Measurements from ENCODE around the gene ATXN3. TPM values are rescaled to one million over a fixed set of nuclear protein-coding genes. Genes with fewer than 3 reads are reported as not detected.

Gene ATXN3
- total and polyA plus RNA-seq, 2 of the 13 experiments (the other 11 are each of a cell fraction or from before 2014, with no cell fraction given), result 14.9 to 17.3 TPM

- peak; percentile 53; the same call in 1 of the 2 replicates for TF ChIP-seq TFDP2 (CRISPR knock-in tag; IDR thresholded peaks at IDR 0.05)
- TF ChIP-seq AGO2 (optimal IDR thresholded peaks at IDR 0.05; ENCODE audit: low read depth, low read length), result peak; percentile 73
- no peak for TF ChIP-seq ZNF7 (CRISPR knock-in tag; IDR thresholded peaks at IDR 0.05)
- peak; percentile 30; the same call in 1 of the 2 replicates for TF ChIP-seq MAFF (IDR thresholded peaks at IDR 0.05; ENCODE audit: low read depth, low read length)
- TF ChIP-seq ZBTB8A (CRISPR knock-in tag; IDR thresholded peaks at IDR 0.05; ENCODE audit: borderline replicate concordance, low read depth), result no peak
- 0 out of 2 replicates have a peak, but pooled peaks have one; percentile 64 for TF ChIP-seq ELF4 (CRISPR knock-in tag; IDR thresholded peaks at IDR 0.05; ENCODE audit: borderline replicate concordance)
- TF ChIP-seq DPF2 (CRISPR knock-in tag; IDR thresholded peaks at IDR 0.05; ENCODE audit: borderline replicate concordance, low read depth), result no peak
- peak; percentile 64; the same call in 1 of the 2 replicates for TF ChIP-seq HES4 (CRISPR knock-in tag; IDR thresholded peaks at IDR 0.05; ENCODE audit: borderline replicate concordance)
- TF ChIP-seq ZNF30 (CRISPR knock-in tag; IDR thresholded peaks at IDR 0.05), result peak; percentile 68; the same call in 1 of the 2 replicates
- peak; percentile 45 for TF ChIP-seq SKI (IDR thresholded peaks at IDR 0.05; ENCODE audit: partially characterized antibody)
- TF ChIP-seq MIER2 (CRISPR knock-in tag; IDR thresholded peaks at IDR 0.05), result no peak
- no peak; the same call in 1 of the 2 replicates for TF ChIP-seq BATF2 (CRISPR knock-in tag; IDR thresholded peaks at IDR 0.05)
- TF ChIP-seq BORCS8-MEF2B (CRISPR knock-in tag; IDR thresholded peaks at IDR 0.05), result peak; percentile 67
- TF ChIP-seq IKZF5 (CRISPR knock-in tag; IDR thresholded peaks at IDR 0.05), result no peak
- no peak for TF ChIP-seq NCOA5 (CRISPR knock-in tag; IDR thresholded peaks at IDR 0.05)
- TF ChIP-seq GMEB1 (CRISPR knock-in tag; IDR thresholded peaks at IDR 0.05; ENCODE audit: borderline replicate concordance), result peak; percentile 56; the same call in 1 of the 2 replicates
- peak; percentile 72 for TF ChIP-seq THAP9 (CRISPR knock-in tag; IDR thresholded peaks at IDR 0.05; ENCODE audit: borderline replicate concordance)
- TF ChIP-seq ZNF331 (CRISPR knock-in tag; IDR thresholded peaks at IDR 0.05), result peak; percentile 54; the same call in 1 of the 2 replicates
- TF ChIP-seq KLF13 (CRISPR knock-in tag; IDR thresholded peaks at IDR 0.05), result no peak
- no peak for TF ChIP-seq ZNF251 (CRISPR knock-in tag; IDR thresholded peaks at IDR 0.05)
- no peak for TF ChIP-seq ZFP36L2 (CRISPR knock-in tag; IDR thresholded peaks at IDR 0.05)
Observed at GRCh38 chr14:92121670-92122350, 15.4 kb upstream of the ATXN3 start, which contains the start of the genes CPSF2 and NDUFB1 (continued).

All from HepG2 (cell line).